GM23248 (cell line): Measurements from ENCODE around the gene B3GALNT2. TPM values are rescaled to one million over a fixed set of nuclear protein-coding genes. Genes with fewer than 3 reads are reported as not detected.

Experiments
- DNase-seq: peaks from one replicate; pipeline ENCODE4 v3.0.0-alpha.2; 2015
- H2AFZ ChIP-seq: fragments of 200-600 bp; sonication (generic); 2 replicates; pipeline ENCODE4 v1.6.1; 2016; ENCODE audit warnings: antibody characterized with exemption
- H3F3A ChIP-seq: fragments of 200-600 bp; sonication (generic); 2 replicates; pipeline ENCODE4 v1.6.1; 2016; ENCODE audit warnings: mild to moderate bottlenecking, antibody characterized with exemption, mixed run types; ENCODE audit not compliant: insufficient read depth
- H3K27ac ChIP-seq: fragments of 200-600 bp; sonication (generic); 2 replicates; pipeline ENCODE4 v1.5.1; 2016; ENCODE audit warnings: mild to moderate bottlenecking
- H3K27me3 ChIP-seq: fragments of 200-600 bp; sonication (generic); replicated peaks from 2 replicates; pipeline ENCODE4 v1.6.1; 2016; ENCODE audit warnings: mild to moderate bottlenecking; ENCODE audit not compliant: insufficient read depth
- H3K36me3 ChIP-seq: fragments of 200-600 bp; sonication (generic); 2 replicates; pipeline ENCODE4 v1.6.1; 2016; ENCODE audit warnings: low read depth, mild to moderate bottlenecking
- H3K4me1 ChIP-seq: fragments of 200-600 bp; sonication (generic); 2 replicates; pipeline ENCODE4 v1.6.1; 2016; ENCODE audit warnings: mild to moderate bottlenecking; ENCODE audit not compliant: insufficient read depth
- H3K4me2 ChIP-seq: fragments of 200-600 bp; sonication (generic); one replicate; pipeline ENCODE4 v1.6.1; 2016; ENCODE audit warnings: mild to moderate bottlenecking; ENCODE audit not compliant: unreplicated experiment
- H3K4me3 ChIP-seq: fragments of 200-600 bp; sonication (generic); 2 replicates; pipeline ENCODE4 v1.5.1; 2016; ENCODE audit warnings: mild to moderate bottlenecking
- H3K79me2 ChIP-seq: fragments of 200-600 bp; sonication (generic); 2 replicates; pipeline ENCODE4 v1.6.1; 2016; ENCODE audit warnings: mild to moderate bottlenecking; ENCODE audit not compliant: insufficient read depth
- H3K9ac ChIP-seq: fragments of 200-600 bp; sonication (generic); 2 replicates; pipeline ENCODE4 v1.6.1; 2016; ENCODE audit warnings: mild to moderate bottlenecking
- H3K9me2 ChIP-seq: fragments of 200-600 bp; sonication (generic); 2 replicates; pipeline ENCODE4 v1.6.1; 2016; ENCODE audit warnings: mixed run types, mild to moderate bottlenecking, moderate library complexity; ENCODE audit not compliant: insufficient read depth
- H3K9me3 ChIP-seq: fragments of 200-600 bp; sonication (generic); one replicate; pipeline ENCODE4 v1.6.1; 2017; ENCODE audit warnings: low read depth
- H4K20me1 ChIP-seq: fragments of 200-600 bp; sonication (generic); 2 replicates; pipeline ENCODE4 v1.6.0; 2016; ENCODE audit not compliant: insufficient read depth
- EZH2 ChIP-seq: fragments of 200-600 bp; sonication (generic); IDR thresholded peaks from 2 replicates; pipeline ENCODE4 v1.6.1; 2018; ENCODE audit warnings: antibody characterized with exemption, mild to moderate bottlenecking; ENCODE audit not compliant: insufficient read depth, poor library complexity, severe bottlenecking
- EZH2phosphoT487 ChIP-seq: fragments of 200-600 bp; sonication (generic); IDR thresholded peaks from 2 replicates; pipeline ENCODE4 v1.6.1; 2018; ENCODE audit warnings: antibody characterized with exemption, moderate library complexity, mild to moderate bottlenecking, low read depth; ENCODE audit not compliant: insufficient read depth
- WGBS, 2 experiments: methylation state at CpG; one replicate each; pipeline ENCODE4 v1.1.6; 2015 to 2017; ENCODE audit warnings: low lambda C conversion rate in 2 of 2, low coverage in 1 of 2; ENCODE audit errors: missing lambda C conversion rate in 2 of 2; 5-methylcytosine and 5-hydroxymethylcytosine counted together
- in situ Hi-C: fragments of 300-500 bp; cut with MboI; formaldehyde crosslinking; loops from 2 replicates; pipeline ENCODE4 v1.15.0; 2020
- polyA plus RNA-seq: library from polyadenylated mRNA; unstranded; fragments of >200 nt; fragmentation: Nextera tagmentation; extraction: Ambion mirVana; gene quantifications from 2 replicates; pipeline ENCODE4 v1.2.1, GENCODE V29; 2016
- total RNA-seq: library from RNA; depleted of rRNA; stranded (reverse); fragments of >200 nt; shearing (Covaris generic); gene quantifications from 2 replicates; pipeline ENCODE4 v1.2.3, GENCODE V29; 2014

B3GALNT2 gene
- total and polyA plus RNA-seq, 2 experiments from 2014 or later, result 13.3 to 28.1 TPM

GRCh38 chr1:235527196-235527814 is 23.1 kb upstream of the B3GALNT2 start:
- H2AFZ ChIP-seq, result 0 out of 2 replicates have a peak overlapping the region, but pooled peaks have one; percentile 10
- DNase-seq, result no peak

GRCh38 chr1:235525314-235525713 is 21.1 kb upstream of the B3GALNT2 start:
- H3K4me2 ChIP-seq, result no peak overlapping the region
- H3K9me2 ChIP-seq, result no peaks in the 10 kb centered on the region
- no peak for TF ChIP-seq EZH2
- TF ChIP-seq EZH2phosphoT487, result no peak
- peak overlapping the region; percentile 33; the same call in 1 of the 2 replicates for H2AFZ ChIP-seq
- no peaks in the 10 kb centered on the region for H3K36me3 ChIP-seq
- in situ Hi-C loops, result no loop called here
- no peak overlapping the region for H3K4me3 ChIP-seq
- no peaks in the 10 kb centered on the region for H3F3A ChIP-seq
- no peaks in the 10 kb centered on the region for H4K20me1 ChIP-seq
- no peaks in the 10 kb centered on the region for H3K27me3 ChIP-seq
- peak; percentile 16 for DNase-seq
- H3K9me3 ChIP-seq, result no peaks in the 10 kb centered on the region
- WGBS, 2 experiments, result 30 to 40% methylated on average over 4 of the region's 4 CpGs
- H3K4me1 ChIP-seq, result no peaks in the 10 kb centered on the region
- H3K27ac ChIP-seq, result no peak overlapping the region
- H3K79me2 ChIP-seq, result no peaks in the 10 kb centered on the region
- H3K9ac ChIP-seq, result no peak overlapping the region

More at GRCh38 chr1:235527196-235527814, 23.1 kb upstream of the B3GALNT2 start:
- Histone ChIP-seq H3K9me2 (no peaks in the 10 kb centered on the region), H3K27ac (no peak overlapping the region), H3K9ac (no peak overlapping the region), H3K27me3 (no peaks in the 10 kb centered on the region), H3F3A (0 out of 2 replicates have a peak, but pooled peaks cover 1% of the 10 kb centered on the region), H3K4me1 (peaks cover 5% of the 10 kb centered on the region), H3K9me3 (no peaks in the 10 kb centered on the region), H3K79me2 (no peaks in the 10 kb centered on the region), H3K36me3 (no peaks in the 10 kb centered on the region), H3K4me2 (no peak overlapping the region), H4K20me1 (no peaks in the 10 kb centered on the region), H3K4me3 (no peak overlapping the region)
- no peak for TF ChIP-seq EZH2phosphoT487
- no peak for TF ChIP-seq EZH2
- WGBS, 2 experiments, result 86 to 89% methylated on average over 4 of the region's 4 CpGs
- in situ Hi-C loops, result no loop called here

- H2AFZ ChIP-seq, result no peak overlapping the region
- H3K27ac ChIP-seq, result no peak overlapping the region
- H3K4me3 ChIP-seq, result no peak overlapping the region
- 85 to 88% methylated on average over 6 of the region's 6 CpGs for WGBS, 2 experiments
- no peak overlapping the region for H3K4me2 ChIP-seq
- H4K20me1 ChIP-seq, result no peaks in the 10 kb centered on the region
- TF ChIP-seq EZH2phosphoT487 (no peak), EZH2 (no peak)
- peaks cover 3% of the 10 kb centered on the region; the same call in 1 of the 2 replicates for H3K4me1 ChIP-seq
- no peaks in the 10 kb centered on the region for H3F3A ChIP-seq
- no peaks in the 10 kb centered on the region for H3K9me2 ChIP-seq
- DNase-seq, result no peak
- H3K9ac ChIP-seq, result no peak overlapping the region
- no peaks in the 10 kb centered on the region for H3K79me2 ChIP-seq
- no peaks in the 10 kb centered on the region for H3K36me3 ChIP-seq
- H3K27me3 ChIP-seq, result no peaks in the 10 kb centered on the region
- H3K9me3 ChIP-seq, result no peaks in the 10 kb centered on the region
- in situ Hi-C loops, result loop anchor here (25.0 kb wide), 1 partner anchor 445 kb away; no protein-coding TSS in a partner anchor
Measured at GRCh38 chr1:235516862-235517446, 12.7 kb upstream of the B3GALNT2 start.

- Histone ChIP-seq H4K20me1 (no peaks in the 10 kb centered on the region), H3F3A (no peaks in the 10 kb centered on the region), H3K36me3 (no peaks in the 10 kb centered on the region), H3K9me2 (no peaks in the 10 kb centered on the region), H3K27ac (no peak overlapping the region), H3K9ac (no peak overlapping the region), H3K4me1 (peaks cover 3% of the 10 kb centered on the region; the same call in 1 of the 2 replicates), H3K4me3 (no peak overlapping the region), H2AFZ (no peak overlapping the region), H3K4me2 (no peak overlapping the region), H3K27me3 (no peaks in the 10 kb centered on the region), H3K9me3 (no peaks in the 10 kb centered on the region), H3K79me2 (no peaks in the 10 kb centered on the region)
- in situ Hi-C loops, result loop anchor here (25.0 kb wide), 1 partner anchor 446 kb away; no protein-coding TSS in a partner anchor
- WGBS, 2 experiments, result 89 to 93% methylated on average over 5 of the region's 5 CpGs
- TF ChIP-seq EZH2phosphoT487 (no peak), EZH2 (no peak)
- DNase-seq, result no peak
Measured at GRCh38 chr1:235515844-235516512, 11.7 kb upstream of the B3GALNT2 start.
